Mucosa of descending colon (tissue), 3 donors: Measurements from ENCODE around the gene ZSCAN22. TPM values are rescaled to one million over a fixed set of nuclear protein-coding genes. Genes with fewer than 3 reads are reported as not detected.
A peak's percentile ranks its signal among the peaks of the same experiment; 100 is the strongest.

ENCODE experiments used
- ATAC-seq: fragments of 200-7000 bp; cut with Tn5 transposase; one replicate; pipeline ENCODE4 v1.9.1; 2020; ENCODE audit warnings: mild to moderate bottlenecking, moderate library complexity
- DNase-seq, 3 donors: peaks; one replicate each; pipeline ENCODE4 v3.0.0-alpha.2; 2020
- H3K36me3 ChIP-seq: fragments of 200-600 bp; one replicate; pipeline ENCODE4 v1.8.0; 2021; ENCODE audit warnings: low read depth, mild to moderate bottlenecking
- H3K4me1 ChIP-seq: fragments of 200-600 bp; one replicate; pipeline ENCODE4 v1.8.0; 2021; ENCODE audit warnings: low read depth, mild to moderate bottlenecking
- H3K4me3 ChIP-seq: fragments of 200-600 bp; one replicate; pipeline ENCODE4 v1.8.0; 2021; ENCODE audit warnings: mild to moderate bottlenecking
- H3K9me3 ChIP-seq: fragments of 200-600 bp; one replicate; pipeline ENCODE4 v1.8.0; 2021; ENCODE audit warnings: mild to moderate bottlenecking
- CTCF ChIP-seq: fragments of 200-600 bp; IDR thresholded peaks from one replicate; pipeline ENCODE4 v1.8.0; 2022; ENCODE audit warnings: antibody characterized with exemption, mild to moderate bottlenecking
- intact Hi-C, 2 donors: fragments of 100-400 bp; cut with DNase I in 1 of 2; cut with micrococcal nuclease in 1 of 2; formaldehyde crosslinking; loops; one replicate each; pipeline versions ENCODE4 v1.11.0 to v1.11.1; 2022; cut with DNase I, micrococcal nuclease
- total RNA-seq, 3 donors: library from RNA; stranded (reverse); fragmentation: NEBNext Ultra II Directional in 2 of 3; extraction: Animal tissue kit (Norgen Biotek cat#: 25700) in 2 of 3; gene quantifications; one replicate each; pipeline versions ENCODE4 v1.2.1 to v1.2.4, GENCODE V29; 2021 to 2023
- donor health status: DM: no; HTN: no; CAD: no; lungs with moderate emphysema.
- donor health status: DM: no; HTN: no; CAD: no.
- donor health status: DM: no; HTN: yes; CAD: no.

ZSCAN22 gene
- total RNA-seq, 3 donors from 2014 or later = 2.4 to 5.4 (median 3.2) TPM

GRCh38 chr19:58385313-58385890, 58.6 kb downstream of the ZSCAN22 start:
- ATAC-seq = no peak
- H3K9me3 ChIP-seq = no peaks in the 10 kb centered on the region
- H3K36me3 ChIP-seq = no peaks in the 10 kb centered on the region
- DNase-seq = no peak
- TF ChIP-seq CTCF = no peak
- H3K4me3 ChIP-seq = no peak overlapping the region
- peaks cover 20% of the 10 kb centered on the region for H3K4me1 ChIP-seq
- intact Hi-C loops = no loop called here

GRCh38 chr19:58385891-58386575, 59.2 kb downstream of the ZSCAN22 start:
- intact Hi-C loops = no loop called here
- H3K4me3 ChIP-seq = peak overlapping the region; percentile 42
- H3K9me3 ChIP-seq = no peaks in the 10 kb centered on the region
- DNase-seq = peak in 2 of 3 donors; percentile 54 to 69
- H3K4me1 ChIP-seq = peaks cover 20% of the 10 kb centered on the region
- ATAC-seq = peak; percentile 23
- no peak for TF ChIP-seq CTCF
- no peaks in the 10 kb centered on the region for H3K36me3 ChIP-seq

- Histone ChIP-seq H3K9me3 (no peaks in the 10 kb centered on the region), H3K4me1 (peaks cover 19% of the 10 kb centered on the region), H3K4me3 (peak within 1 kb of the TSS; percentile 42), H3K36me3 (no peaks in the 10 kb centered on the region)
- peak; percentile 95 for ATAC-seq
- DNase-seq = peak; percentile 96 to 98 (median 97)
- no peak for TF ChIP-seq CTCF
- intact Hi-C loops = no loop called here
Measured at GRCh38 chr19:58386576-58387337, 60.0 kb downstream of the ZSCAN22 start, which contains the start of gene RPS5. Gene RPS5, plus strand, starts transcription at chr19:58387269. Its CDS starts 869 bp downstream, at chr19:58388138.

GRCh38 chr19:58387338-58388174, 60.8 kb downstream of the ZSCAN22 start:
- Histone ChIP-seq H3K9me3 (no peaks in the 10 kb centered on the region), H3K4me3 (peak overlapping the region; percentile 42), H3K4me1 (peaks cover 17% of the 10 kb centered on the region), H3K36me3 (peaks cover under 1% of the 10 kb centered on the region)
- no peak for TF ChIP-seq CTCF
- DNase-seq (no peak), ATAC-seq (no peak)
- intact Hi-C loops = no loop called here

- Histone ChIP-seq H3K4me1 (peaks cover 17% of the 10 kb centered on the region), H3K36me3 (peaks cover 7% of the 10 kb centered on the region), H3K4me3 (no peak overlapping the region), H3K9me3 (no peaks in the 10 kb centered on the region)
- TF ChIP-seq CTCF = no peak
- intact Hi-C loops = no loop called here
- ATAC-seq (no peak), DNase-seq (no peak)
Measured at GRCh38 chr19:58388175-58388526, 61.4 kb downstream of the ZSCAN22 start.
